CD4-positive, alpha-beta T cell treated with Interleukin-12 subunit alpha and Interleukin-12 subunit beta, for 1 hour (primary cell): ENCODE measurements around the gene SPRY4.
A peak's percentile ranks its signal among the peaks of the same experiment; 100 is the strongest.
"Not testable (repeated sequence)": the region's sequence is repeated elsewhere in the genome, so short reads cannot be mapped to it uniquely, and the experiment has no call there.

Experiments
- DNase-seq: peaks from one replicate; pipeline ENCODE4 v3.0.0-alpha.2; 2020

SPRY4 gene

GRCh38 chr5:142333749-142334148, 8.9 kb upstream of the SPRY4 start:
- DNase-seq: not testable (repeated sequence)

- no peak for DNase-seq
Measured at GRCh38 chr5:142330444-142330843, 5.6 kb upstream of the SPRY4 start.

- DNase-seq: no peak
Measured at GRCh38 chr5:142330026-142330425, 5.2 kb upstream of the SPRY4 start.

- no peak for DNase-seq
Measured at GRCh38 chr5:142327111-142327842, 2.5 kb upstream of the SPRY4 start.

- DNase-seq: no peak
Measured at GRCh38 chr5:142326480-142326938, 1.7 kb upstream of the SPRY4 start.

- no peak for DNase-seq
Measured at GRCh38 chr5:142325725-142326479, 1.1 kb upstream of the SPRY4 start.

- no peak for DNase-seq
Measured at GRCh38 chr5:142324136-142324870, 518 bp downstream of the SPRY4 start.

GRCh38 chr5:142323480-142324135, 1.2 kb downstream of the SPRY4 start:
- DNase-seq: no peak

- no peak for DNase-seq
Measured at GRCh38 chr5:142322747-142323479, 1.9 kb downstream of the SPRY4 start.

GRCh38 chr5:142322403-142322746, 2.4 kb downstream of the SPRY4 start:
- DNase-seq: no peak

GRCh38 chr5:142320851-142321560, 3.8 kb downstream of the SPRY4 start:
- no peak for DNase-seq

GRCh38 chr5:142320430-142320738, 4.4 kb downstream of the SPRY4 start:
- DNase-seq: no peak

GRCh38 chr5:142319560-142320429, 5.0 kb downstream of the SPRY4 start:
- no peak for DNase-seq

- DNase-seq: no peak
Measured at GRCh38 chr5:142319105-142319504, 5.7 kb downstream of the SPRY4 start.

GRCh38 chr5:142317753-142318152, 7.1 kb downstream of the SPRY4 start:
- DNase-seq: no peak

GRCh38 chr5:142317173-142317572, 7.6 kb downstream of the SPRY4 start:
- DNase-seq: no peak

GRCh38 chr5:142316681-142317080, 8.1 kb downstream of the SPRY4 start:
- DNase-seq: no peak

GRCh38 chr5:142316051-142316450, 8.8 kb downstream of the SPRY4 start:
- DNase-seq: peak; percentile 17

- DNase-seq: no peak
Measured at GRCh38 chr5:142315096-142315900, 9.5 kb downstream of the SPRY4 start.

GRCh38 chr5:142314606-142315005, 10.2 kb downstream of the SPRY4 start:
- no peak for DNase-seq
